OCI-M1 (cell line): ENCODE data around the gene CAPN1.

Experiments used
- DNase-seq: peaks from one replicate; lab custom pipeline; 2025; lab: John Stamatoyannopoulos, UW

CAPN1 gene

DNA sequence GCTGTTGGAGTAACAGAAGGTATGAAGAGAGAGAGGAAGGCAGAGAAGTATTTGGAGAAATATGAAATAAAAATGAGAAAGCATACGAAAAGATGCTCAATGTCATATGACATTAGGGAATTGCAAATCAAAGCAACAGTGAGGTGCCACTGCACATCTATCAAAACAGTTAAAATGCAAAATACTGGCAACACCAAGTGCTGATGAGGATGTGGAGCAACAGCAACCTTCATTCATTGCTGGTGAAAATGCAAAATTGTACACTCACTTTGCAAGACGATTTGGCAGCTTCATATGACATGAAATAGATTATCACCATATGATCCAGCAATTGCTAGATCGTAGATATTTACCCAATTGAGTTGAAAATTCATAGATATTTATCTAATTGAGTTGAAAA, 21.1 kb upstream of the CAPN1 start:
- DNase-seq, result no peak

DNA sequence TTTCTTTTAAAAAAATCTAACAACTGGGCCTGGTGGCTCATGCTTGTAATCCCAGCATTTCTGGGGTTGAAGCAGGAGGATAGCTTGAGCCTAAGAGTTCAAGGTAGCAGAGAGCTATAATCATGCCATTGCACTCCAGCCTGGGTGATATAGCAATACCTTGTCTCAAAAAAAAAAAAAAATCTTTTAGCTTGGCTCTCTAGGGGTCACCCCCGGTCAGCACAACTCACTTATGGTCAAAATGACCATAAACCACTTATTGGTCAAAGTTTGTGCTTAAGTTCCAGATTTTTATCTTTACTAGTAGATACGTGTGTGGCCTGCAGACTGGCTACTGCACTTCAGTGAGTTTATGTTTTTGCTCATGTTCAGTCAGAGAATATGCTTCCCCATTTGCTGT, 18.0 kb upstream of the CAPN1 start:
- peak; percentile 65 for DNase-seq

DNA sequence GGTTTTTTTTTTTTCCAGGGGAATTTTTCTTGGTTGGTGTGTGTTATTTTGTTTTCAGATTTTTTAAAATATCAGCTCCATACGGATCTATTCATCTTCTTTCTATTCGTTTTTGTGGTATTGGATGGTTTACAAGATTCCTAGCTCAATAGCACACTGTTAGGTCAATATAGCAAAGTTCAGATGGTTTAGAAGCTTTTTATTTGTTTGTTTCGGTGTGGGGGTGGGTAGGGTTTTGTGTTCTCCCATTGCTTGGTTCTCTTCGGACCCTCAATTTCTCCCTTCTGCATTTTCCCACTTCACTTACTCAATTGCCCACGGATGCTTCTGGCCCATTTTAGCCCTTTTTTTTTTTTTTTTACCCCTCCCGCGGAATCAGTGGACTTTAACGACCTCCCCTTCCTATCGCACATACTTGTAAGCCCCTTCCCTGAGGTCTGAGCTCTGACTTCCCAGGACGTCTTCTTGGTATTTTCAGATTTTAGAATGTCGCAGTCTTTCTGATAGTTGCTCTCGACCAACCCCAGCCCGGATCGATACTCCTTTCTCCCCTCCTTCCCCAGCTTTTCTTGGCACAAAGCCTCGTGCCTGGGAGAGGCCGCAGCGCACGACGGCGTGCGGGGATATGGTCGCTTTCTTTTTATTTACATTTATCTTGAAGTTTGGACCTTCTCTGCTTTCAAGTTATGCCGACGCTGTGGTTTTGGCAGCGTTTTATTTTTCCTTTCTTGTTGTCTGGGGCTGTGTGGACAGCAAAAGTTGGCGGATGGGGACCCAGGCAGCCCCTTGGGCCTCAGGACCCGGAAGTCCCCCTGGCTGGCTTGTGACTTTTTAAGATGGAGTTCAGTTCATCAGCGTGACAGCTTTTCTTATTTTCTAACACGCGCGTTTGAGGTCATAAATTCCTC, 16.1 kb upstream of the CAPN1 start:
- DNase-seq, result no peak

DNA sequence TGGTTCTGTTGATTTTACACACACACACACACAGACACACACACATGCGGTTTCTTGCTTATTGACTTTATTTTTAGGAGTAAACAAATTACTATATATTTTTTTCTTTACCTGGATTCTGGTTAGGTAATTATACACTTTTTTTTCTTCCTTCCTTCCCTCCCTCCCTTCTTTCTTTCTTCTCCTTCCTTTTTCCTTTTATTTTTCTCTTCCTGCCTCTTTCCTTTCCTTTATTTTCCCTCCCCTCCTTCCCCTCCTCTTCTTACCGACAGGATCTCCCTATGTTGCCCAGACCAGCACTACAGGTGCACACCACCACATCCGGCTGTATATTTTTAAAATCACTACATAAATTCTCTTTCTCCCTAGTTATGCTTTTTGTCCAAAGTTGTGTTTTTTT, 14.8 kb upstream of the CAPN1 start:
- DNase-seq, result no peak

DNA sequence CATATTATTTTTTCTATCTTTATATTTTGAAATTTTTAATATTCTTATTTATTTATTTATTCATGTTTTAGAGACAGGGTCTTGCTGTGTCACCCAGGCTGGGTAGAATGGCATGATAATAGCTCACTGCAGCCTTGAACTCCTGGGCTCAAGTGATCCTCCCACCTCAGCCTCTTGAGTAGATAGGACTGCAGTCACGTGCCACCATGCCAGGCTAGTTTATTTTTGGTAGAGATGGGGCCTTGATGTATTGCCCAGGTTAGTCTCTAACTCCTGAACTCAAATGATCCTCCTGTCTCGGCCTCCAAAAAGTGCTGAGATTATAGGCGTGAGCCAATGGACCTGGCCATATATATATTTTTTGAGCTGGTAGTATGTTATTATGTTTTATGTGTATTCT, 14.1 kb upstream of the CAPN1 start:
- no peak for DNase-seq

DNA sequence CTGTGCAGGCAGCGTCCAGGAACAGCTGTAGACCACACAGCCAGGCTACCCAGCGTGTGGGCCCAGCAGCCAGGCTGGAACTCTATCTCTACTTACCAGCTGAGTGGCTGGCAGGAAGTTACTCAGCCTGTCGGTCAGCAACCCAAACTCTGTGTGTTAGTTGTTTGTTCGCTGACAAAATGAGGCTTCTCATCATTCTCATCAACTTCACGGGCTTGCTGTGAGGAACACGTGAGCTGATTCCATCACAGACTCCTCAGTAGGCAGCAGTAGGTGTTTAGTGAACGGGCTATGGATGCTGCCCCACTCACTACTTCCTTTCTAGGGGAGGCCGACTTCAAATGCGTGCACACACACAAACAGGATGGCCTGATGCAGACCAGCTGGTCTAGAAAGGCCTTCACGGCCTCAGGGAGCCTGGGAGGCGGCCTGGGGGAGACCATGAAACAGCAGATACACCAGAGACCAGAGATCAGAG, 12.5 kb upstream of the CAPN1 start:
- peak; percentile 88 for DNase-seq

DNA sequence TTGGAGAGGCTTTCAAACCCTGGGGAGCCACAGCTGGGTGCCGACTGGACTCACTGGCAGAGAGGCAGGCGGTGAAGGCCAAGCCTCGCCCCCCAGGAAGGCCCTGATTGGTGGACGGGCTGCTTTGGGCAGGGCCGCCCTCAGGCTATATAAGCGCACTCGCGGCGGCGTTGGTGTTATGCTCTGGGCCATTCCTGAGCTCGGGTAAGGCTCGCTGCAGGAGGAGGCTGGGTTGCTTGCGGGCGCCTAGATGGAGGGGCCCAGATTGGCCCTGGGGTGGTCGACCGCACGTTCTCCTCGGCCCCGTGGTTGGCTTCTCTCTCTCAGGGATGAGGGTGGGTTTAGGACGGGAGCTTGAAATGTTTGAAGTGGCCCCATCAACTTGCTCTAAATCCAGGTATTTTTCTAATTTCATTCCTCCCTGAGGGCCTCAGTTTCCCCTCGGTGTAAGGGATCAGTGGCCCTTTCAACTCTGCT, 11.6 kb upstream of the CAPN1 start, which contains the start of gene SPDYC:
TSS of gene SPDYC (plus strand) at position 176 of the 477 bp plus-strand sequence. CDS start 1,125 bp downstream, outside the sequence.
- no peak for DNase-seq

DNA sequence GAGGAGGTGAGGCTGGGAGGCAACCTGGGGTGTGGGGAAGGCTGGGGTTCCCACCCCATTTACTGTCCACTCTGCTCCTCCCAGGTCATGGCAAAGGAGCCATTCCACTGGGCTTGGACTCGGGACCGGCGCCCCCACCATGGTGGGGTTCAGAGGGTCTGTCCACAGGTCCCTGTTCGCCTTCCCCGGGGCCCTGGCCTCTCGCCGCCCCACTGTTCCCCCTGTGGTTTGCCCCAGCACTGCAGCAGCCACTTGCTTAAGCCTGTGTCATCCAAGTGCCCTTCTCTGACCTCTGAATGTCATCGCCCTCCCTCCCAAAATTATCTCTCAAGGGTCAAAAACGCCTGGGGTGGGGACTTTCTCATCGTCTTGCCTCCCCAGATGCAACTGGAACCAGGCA, 9.1 kb upstream of the CAPN1 start:
- no peak for DNase-seq

DNA sequence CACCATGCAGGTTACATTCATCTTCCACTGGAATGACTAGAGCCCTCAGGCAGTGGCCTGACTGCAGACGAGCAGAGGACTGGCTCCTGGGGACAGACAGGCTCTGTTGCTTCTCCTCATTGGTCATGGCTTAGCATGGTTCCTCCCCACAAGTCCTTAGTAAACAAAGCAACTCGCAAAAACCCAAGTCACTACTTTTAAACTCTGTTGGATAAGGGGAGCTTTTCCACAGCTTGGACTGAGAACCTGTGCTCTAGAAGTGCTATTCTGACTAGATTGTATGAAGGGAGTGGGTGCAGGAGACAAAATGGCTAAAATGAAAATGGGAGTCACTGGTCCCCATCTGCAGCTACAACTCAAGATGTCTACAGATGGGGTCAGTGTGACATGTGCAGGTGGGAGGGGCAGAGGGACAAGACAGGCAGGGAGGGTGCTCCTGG, 7.1 kb upstream of the CAPN1 start:
- peak; percentile 12 for DNase-seq

DNA sequence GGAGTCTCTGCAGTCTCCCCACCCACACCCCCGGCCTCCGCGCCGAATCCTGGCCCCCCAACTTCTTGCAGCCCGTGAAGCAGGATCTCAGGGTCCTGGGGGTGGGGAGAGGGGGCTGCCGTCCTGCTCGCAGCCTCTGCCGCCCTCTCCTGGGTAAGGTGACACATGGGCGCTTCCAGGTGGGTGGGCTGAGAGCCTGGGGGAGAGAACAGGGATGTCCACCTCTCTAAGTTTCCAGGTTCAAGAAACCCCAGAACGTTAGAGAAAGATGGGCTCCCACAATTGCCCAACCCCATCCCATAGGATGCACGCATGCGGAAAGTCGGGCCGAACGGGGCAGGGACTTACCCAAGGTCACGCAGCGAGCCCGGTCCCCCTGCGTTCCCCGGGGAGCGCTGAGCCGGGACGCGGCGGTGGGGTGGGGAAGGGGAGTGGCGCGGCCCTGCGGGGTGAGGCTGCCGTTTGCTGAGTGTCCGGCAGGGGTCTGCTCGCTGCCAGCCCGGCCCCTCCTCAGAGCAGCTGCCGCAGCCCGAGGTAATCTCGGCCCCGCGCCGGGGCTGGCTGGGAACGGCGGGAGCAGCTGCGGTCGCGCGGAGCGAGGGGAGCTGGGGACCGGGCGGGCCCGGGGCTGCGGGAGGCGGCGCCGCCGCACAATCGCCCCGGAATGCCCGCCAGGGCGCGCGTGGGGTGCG, 705 bp upstream of the CAPN1 start:
- DNase-seq, result peak; percentile 82

DNA sequence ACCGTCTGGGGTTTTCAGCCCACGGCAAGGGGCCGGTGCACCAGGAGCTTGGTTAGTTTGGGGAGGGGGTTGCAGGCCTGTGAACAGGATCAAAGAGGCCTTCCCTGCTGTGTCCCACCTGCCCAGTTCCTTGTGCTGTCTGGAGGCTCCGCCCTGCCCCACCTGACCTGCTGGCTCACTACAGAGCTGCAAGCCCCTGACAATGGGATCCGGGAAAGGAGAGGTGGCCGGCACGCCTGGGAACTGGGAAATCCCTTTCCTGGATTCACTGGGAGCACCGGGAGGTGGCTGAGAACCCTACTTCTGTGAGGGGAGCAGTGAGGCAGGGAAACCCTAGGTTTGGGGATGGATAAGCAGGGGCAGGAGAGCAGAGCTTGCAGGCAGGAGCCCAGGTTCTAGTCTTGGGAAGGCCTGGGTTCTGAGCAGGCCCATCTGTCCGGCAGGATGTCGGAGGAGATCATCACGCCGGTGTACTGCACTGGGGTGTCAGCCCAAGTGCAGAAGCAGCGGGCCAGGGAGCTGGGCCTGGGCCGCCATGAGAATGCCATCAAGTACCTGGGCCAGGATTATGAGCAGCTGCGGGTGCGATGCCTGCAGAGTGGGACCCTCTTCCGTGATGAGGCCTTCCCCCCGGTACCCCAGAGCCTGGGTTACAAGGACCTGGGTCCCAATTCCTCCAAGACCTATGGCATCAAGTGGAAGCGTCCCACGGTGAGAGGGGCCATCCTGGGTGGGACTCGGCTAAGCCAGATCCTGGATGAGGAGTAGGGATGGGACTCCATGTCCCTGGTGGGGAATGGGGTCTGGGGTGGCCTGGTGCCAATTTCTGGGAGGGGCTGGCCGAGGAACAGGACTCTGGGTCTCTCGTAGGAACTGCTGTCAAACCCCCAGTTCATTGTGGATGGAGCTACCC, 786 bp downstream of the CAPN1 start:
- DNase-seq, result peak; percentile 43

DNA sequence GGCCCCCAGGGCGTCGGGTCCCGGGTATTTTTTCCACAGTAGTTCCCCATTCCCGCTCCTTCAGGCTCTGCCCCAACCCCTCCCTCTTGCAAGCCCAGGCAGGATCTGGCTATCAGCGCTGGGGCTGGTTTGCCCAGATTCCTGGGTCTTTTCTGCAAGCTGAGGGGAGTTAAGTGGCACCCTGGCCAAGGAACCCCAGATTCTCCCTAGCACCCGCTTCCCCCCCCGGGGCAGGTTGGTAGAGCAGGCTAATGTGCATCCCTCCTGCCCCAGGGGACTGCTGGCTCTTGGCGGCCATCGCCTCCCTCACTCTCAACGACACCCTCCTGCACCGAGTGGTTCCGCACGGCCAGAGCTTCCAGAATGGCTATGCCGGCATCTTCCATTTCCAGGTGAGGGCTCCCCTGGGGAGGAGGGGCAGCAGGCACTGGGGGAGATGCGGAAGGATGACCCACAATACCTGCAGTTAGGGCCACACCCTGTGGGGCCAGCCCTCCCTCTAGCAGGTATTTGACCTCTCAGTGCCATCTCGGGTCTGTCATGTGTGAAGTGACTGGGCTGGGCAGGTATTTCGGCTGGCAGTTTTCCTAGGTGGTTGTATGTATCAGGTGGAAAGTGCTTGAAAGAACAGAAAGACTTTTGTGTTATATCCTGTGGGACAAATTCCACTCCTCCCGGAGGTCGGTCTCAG, 1.6 kb downstream of the CAPN1 start:
- no peak for DNase-seq

DNA sequence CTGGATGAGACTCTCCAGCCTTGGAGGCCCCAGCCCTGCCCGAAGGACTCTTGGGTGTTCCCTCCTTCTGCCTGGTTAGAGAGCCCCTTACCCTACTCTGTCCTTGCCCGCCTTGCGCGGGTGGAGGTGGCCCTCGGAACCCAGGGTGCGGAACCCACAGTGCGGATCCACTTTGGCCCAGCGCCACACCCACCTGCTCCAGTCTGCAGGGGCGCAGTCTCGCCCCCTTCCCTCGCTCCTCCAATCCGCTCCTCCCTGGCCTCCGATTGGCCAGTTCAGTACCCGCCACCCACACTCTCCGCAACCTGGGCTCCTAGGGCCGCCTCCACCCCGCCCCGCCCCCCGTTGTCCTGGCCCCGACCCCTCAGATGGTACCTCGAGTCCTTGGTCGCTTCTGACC, 2.4 kb downstream of the CAPN1 start:
- DNase-seq, result no peak

DNA sequence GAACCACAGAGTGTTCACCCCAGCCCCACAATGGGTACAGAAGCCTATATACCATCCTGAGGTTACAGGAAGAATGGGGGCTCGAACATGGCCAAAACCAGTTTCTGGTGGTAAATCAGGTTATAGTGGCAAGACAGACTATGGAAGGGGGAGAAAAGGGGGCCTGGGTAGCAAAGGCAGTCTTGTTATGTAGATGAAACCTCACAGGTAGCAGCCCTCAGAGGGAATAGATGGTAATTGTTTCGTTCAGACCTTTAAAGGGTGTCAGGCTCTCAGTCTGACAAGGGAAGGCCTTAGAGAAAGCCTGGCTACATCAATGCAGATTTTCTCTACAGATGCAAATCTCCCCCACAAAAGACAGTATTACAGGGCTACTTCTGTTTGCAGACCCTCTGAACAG, 3.4 kb downstream of the CAPN1 start:
- no peak for DNase-seq

DNA sequence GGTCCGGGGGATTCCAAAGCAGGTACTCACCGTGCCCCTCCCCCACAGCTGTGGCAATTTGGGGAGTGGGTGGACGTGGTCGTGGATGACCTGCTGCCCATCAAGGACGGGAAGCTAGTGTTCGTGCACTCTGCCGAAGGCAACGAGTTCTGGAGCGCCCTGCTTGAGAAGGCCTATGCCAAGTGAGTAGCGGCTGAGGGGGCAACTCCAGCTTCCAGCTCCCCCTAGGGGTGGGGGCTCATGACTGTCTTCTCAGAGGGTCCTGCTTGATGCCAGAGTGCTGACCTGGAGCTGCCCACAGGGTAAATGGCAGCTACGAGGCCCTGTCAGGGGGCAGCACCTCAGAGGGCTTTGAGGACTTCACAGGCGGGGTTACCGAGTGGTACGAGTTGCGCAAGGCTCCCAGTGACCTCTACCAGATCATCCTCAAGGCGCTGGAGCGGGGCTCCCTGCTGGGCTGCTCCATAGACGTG, 4.2 kb downstream of the CAPN1 start:
- no peak for DNase-seq

DNA sequence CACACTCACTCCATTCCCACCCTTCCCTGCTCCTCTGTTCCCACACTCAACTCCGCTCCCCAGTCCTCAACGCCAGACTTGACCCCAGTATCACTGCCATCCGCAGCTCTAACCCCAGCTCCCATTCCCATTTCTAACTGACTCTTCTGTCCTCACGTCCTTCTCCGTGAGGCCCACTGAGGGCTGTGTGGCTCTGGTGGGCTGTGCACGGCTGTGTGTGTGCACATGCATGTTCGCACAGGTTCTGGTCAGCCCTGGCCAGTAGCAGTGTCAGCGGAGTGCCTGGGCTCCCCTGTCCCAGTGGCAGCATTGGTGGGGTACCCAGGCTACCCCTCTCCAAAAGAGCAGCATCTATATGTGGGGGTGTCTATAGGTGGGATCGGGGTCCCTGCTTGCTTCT, 5.0 kb downstream of the CAPN1 start:
- no peak for DNase-seq

DNA sequence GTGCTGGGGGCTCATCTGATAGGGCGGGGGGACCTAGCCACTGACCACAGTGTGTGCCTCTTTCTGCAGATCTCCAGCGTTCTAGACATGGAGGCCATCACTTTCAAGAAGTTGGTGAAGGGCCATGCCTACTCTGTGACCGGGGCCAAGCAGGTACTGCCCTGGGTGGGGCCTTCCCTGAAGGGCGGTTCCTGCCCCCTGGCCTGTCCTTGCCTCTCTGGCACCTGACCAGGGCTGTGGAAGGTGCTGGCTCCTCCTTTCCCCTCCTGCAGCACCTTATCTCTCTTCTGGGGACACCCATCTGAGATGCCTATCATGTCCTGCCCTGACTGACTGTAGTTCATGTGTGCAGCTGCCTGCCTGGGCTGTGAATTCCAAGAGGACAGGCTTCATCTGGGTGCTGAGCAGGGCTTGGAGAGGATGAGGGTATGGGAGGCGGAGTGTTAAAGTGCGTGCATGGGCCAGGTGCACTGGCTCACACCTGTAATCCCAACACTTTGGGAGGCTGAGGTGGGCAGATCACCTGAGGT, 5.5 kb downstream of the CAPN1 start:
- DNase-seq, result no peak

DNA sequence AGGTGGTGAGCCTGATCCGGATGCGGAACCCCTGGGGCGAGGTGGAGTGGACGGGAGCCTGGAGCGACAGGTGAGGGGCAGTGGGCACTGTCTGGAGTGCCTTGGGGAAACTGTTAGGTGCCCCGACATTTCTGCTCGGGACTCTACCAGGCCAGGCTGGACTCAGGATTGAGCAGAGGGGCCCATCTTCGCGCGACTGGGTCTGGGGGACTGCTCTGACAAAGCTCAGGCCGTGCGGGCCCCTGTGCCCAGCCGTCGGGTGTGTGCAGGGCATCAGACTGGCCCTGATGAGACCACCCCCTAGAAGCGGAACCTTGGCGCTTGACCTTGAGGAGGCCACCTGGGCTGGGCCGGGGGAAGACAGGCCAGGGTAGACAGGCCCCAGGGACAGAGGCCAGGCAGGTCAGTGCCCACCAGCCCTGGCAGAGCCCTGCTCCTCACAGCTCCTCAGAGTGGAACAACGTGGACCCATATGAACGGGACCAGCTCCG, 6.3 kb downstream of the CAPN1 start:
- no peak for DNase-seq

DNA sequence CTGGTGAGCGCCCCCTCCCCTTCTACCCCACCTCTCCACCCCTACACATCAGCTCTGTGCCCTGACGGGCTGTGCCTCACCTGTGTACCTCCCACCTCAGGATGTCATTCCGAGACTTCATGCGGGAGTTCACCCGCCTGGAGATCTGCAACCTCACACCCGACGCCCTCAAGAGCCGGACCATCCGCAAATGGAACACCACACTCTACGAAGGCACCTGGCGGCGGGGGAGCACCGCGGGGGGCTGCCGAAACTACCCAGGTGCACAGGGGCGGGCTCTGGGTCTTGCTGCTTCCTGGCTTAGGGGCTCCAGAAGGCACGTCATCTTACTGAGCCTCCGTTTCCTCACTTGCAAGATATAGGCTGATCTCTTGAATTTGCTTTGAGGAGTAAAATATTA, 6.8 kb downstream of the CAPN1 start:
- no peak for DNase-seq

DNA sequence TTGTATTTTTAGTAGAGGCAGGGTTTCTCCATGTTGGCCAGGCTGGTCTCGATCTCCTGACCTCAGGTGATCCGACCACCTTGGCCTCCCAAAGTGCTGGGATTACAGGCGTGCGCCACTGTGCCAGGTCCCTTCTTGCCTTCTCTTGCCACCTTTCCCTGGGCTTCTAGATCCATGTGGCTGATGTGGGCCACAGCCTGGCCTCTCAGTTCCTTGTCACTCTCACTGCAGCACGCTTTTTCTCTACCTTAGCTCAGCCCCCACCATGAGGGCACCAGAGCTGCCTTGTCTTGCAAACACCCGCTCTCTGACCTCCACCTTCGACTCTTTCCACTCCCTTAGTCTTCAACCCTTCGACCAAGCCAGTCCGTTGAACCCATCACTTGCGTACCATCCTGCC, 7.5 kb downstream of the CAPN1 start:
- DNase-seq, result no peak

DNA sequence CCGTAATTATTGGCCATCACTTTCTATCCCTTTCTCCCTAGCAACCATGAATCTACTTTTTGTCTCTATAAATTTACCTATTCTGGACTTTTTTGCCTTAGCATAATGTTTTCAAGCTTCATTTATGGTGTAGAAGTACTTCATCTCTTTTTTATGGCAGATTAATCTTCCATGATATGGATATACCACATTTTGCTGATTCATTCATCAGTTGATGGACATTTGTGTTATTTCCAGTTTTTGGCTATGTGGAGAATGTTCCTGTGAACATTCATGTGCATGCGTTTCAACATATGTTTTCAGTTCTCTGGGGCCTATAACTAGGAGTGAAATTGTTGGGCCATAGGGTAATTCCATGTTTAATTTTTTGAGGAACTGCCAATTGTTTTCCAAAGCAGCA, 12.8 kb downstream of the CAPN1 start:
- no peak for DNase-seq
